ENCODE measurements around the gene TBC1D8. TPM values are rescaled to one million over a fixed set of nuclear protein-coding genes. Genes with fewer than 3 reads are reported as not detected.

The TBC1D8 gene
- total RNA-seq, 2 experiments from 2014 or later, result 1.0 to 1.8 TPM

DNA sequence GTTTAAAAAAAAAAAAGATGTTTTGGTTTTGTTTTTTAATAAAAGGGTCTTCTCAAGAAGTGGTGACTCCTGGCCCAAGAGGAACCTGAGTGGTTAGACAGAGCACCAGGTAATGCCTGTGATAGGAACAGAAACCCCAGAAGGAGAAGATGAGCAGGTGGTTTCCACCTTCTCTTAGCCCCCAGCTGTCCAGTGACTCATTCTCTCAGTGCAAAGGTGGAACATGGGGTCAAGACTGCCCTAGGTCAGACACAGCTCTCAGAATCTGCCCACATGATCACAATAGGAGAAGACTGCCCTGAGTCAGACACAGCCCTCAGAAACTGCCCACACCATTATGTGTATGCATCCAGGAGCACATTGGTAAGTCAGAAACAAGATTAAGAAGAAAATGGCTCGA lies 61.8 kb downstream of the TBC1D8 start:
- ChIA-PET CTCF (interaction anchor here (0.7 kb wide), 1 partner anchor 670 kb away, joined by 5 read pairs; no protein-coding TSS in a partner anchor), POLR2A (no interaction called here)
- Mint-ChIP-seq H3K4me1 (ENCODE audit: low read depth) (no peaks in the 10 kb centered on the region), H3K9me3 (no peaks in the 10 kb centered on the region), H3K4me3 (no peak overlapping the region), H3K27me3 (peaks cover 5% of the 10 kb centered on the region), H3K27ac (no peak overlapping the region), H3K36me3 (ENCODE audit: low read depth) (no peaks in the 10 kb centered on the region)
- Histone ChIP-seq H3K9me3 (ENCODE audit: control insufficient read depth in 1 of 2, insufficient read depth in 1 of 2, low read length in 2 of 2) (no peaks in the 10 kb centered on the region), H3K27ac (ENCODE audit: low read depth in 1 of 2, low read length in 2 of 2) (no peak overlapping the region), H3K36me3 (ENCODE audit: insufficient read depth, low read length) (no peaks in the 10 kb centered on the region), H3K4me3 (ENCODE audit: low read length) (no peak overlapping the region), H3K4me1 (ENCODE audit: insufficient read depth, low read length) (no peaks in the 10 kb centered on the region), H3K27me3 (ENCODE audit: control insufficient read depth in 1 of 2, insufficient read depth in 2 of 2, low read length in 2 of 2) (peaks cover 0 to 2% of the 10 kb centered on the region in 2 experiments)
- no peak for TF ChIP-seq CTCF (IDR thresholded peaks at IDR 0.05)
- ATAC-seq (ENCODE audit: poor library complexity), result no peak
- peak in 2 of 14 experiments; percentile 7 to 25 for DNase-seq
- intact Hi-C loops (cut with DNase I, micrococcal nuclease), result no loop called here

- H3K4me1 Mint-ChIP-seq (ENCODE audit: low read depth), result no peaks in the 10 kb centered on the region
- no peak for DNase-seq
Observed at GRCh38 chr2:101087638-101088037, 63.5 kb downstream of the TBC1D8 start.

GRCh38 chr2:101083613-101084012 lies 67.6 kb downstream of the TBC1D8 start:
- no peaks in the 10 kb centered on the region for H3K36me3 Mint-ChIP-seq (ENCODE audit: low read depth)
- H3K27ac Mint-ChIP-seq, result no peak overlapping the region
- no peak for DNase-seq
- no peak overlapping the region for H3K27ac ChIP-seq (ENCODE audit: low read depth in 1 of 2, low read length in 2 of 2)
- no peak for TF ChIP-seq CTCF (IDR thresholded peaks at IDR 0.05)
- intact Hi-C loops (cut with DNase I, micrococcal nuclease), result no loop called here
- no peaks in the 10 kb centered on the region for H3K27me3 ChIP-seq (ENCODE audit: control insufficient read depth in 1 of 2, insufficient read depth in 2 of 2, low read length in 2 of 2)
- ChIA-PET POLR2A (no interaction called here), CTCF (no interaction called here)
- no peaks in the 10 kb centered on the region for H3K4me1 ChIP-seq (ENCODE audit: insufficient read depth, low read length)
- no peak overlapping the region for H3K4me3 ChIP-seq (ENCODE audit: low read length)
- no peaks in the 10 kb centered on the region for H3K9me3 Mint-ChIP-seq
- no peaks in the 10 kb centered on the region for H3K9me3 ChIP-seq (ENCODE audit: control insufficient read depth in 1 of 2, insufficient read depth in 1 of 2, low read length in 2 of 2)
- no peak for ATAC-seq (ENCODE audit: poor library complexity)
- H3K4me3 Mint-ChIP-seq, result no peak overlapping the region
- no peaks in the 10 kb centered on the region for H3K4me1 Mint-ChIP-seq (ENCODE audit: low read depth)
- H3K27me3 Mint-ChIP-seq, result no peaks in the 10 kb centered on the region
- H3K36me3 ChIP-seq (ENCODE audit: insufficient read depth, low read length), result no peaks in the 10 kb centered on the region

More at GRCh38 chr2:101087638-101088037, 63.5 kb downstream of the TBC1D8 start:
- Histone ChIP-seq H3K4me1 (ENCODE audit: insufficient read depth, low read length) (no peaks in the 10 kb centered on the region), H3K36me3 (ENCODE audit: insufficient read depth, low read length) (no peaks in the 10 kb centered on the region), H3K27me3 (ENCODE audit: control insufficient read depth in 1 of 2, insufficient read depth in 2 of 2, low read length in 2 of 2) (no peaks in the 10 kb centered on the region), H3K4me3 (ENCODE audit: low read length) (no peak overlapping the region), H3K9me3 (ENCODE audit: control insufficient read depth in 1 of 2, insufficient read depth in 1 of 2, low read length in 2 of 2) (no peaks in the 10 kb centered on the region), H3K27ac (ENCODE audit: low read depth in 1 of 2, low read length in 2 of 2) (no peak overlapping the region)
- TF ChIP-seq CTCF (IDR thresholded peaks at IDR 0.05), result no peak
- no peaks in the 10 kb centered on the region for H3K36me3 Mint-ChIP-seq (ENCODE audit: low read depth)
- ChIA-PET POLR2A (no interaction called here), CTCF (no interaction called here)
- H3K4me3 Mint-ChIP-seq, result no peak overlapping the region
- intact Hi-C loops (cut with DNase I, micrococcal nuclease), result no loop called here
- H3K27ac Mint-ChIP-seq, result no peak overlapping the region
- no peaks in the 10 kb centered on the region for H3K27me3 Mint-ChIP-seq
- no peak for ATAC-seq (ENCODE audit: poor library complexity)
- no peaks in the 10 kb centered on the region for H3K9me3 Mint-ChIP-seq
